ENCODE data around the gene LRRN1. TPM values are rescaled to one million over a fixed set of nuclear protein-coding genes. Genes with fewer than 3 reads are reported as not detected.
"Not testable (repeated sequence)": the region's sequence is repeated elsewhere in the genome, so short reads cannot be mapped to it uniquely, and the experiment has no call there.

LRRN1 gene
- polyA plus RNA-seq, 1 donor from 2014 or later, result 24.5 TPM

- H2AFZ ChIP-seq (ENCODE audit: low read depth, low read length), result no peak overlapping the region
- H3K9me3 ChIP-seq (ENCODE audit: low read length), result no peaks in the 10 kb centered on the region
- H3K9ac ChIP-seq (ENCODE audit: low read length), result no peak overlapping the region
- no peak overlapping the region for H3K4me3 ChIP-seq (ENCODE audit: low read length)
- no peak overlapping the region for H3K4me2 ChIP-seq (ENCODE audit: low read length)
- no peaks in the 10 kb centered on the region for H3K27me3 ChIP-seq (ENCODE audit: insufficient read depth, low read depth, low read length)
- H3K27ac ChIP-seq (ENCODE audit: low read length), result no peak overlapping the region
- H3K36me3 ChIP-seq (ENCODE audit: insufficient read depth, low read length), result peaks cover 7% of the 10 kb centered on the region
- H3K79me2 ChIP-seq (replicated peaks; ENCODE audit: insufficient read depth, low read length), result peaks cover 37% of the 10 kb centered on the region
- H3K9me2 ChIP-seq (ENCODE audit: insufficient read depth, low read length), result no peaks in the 10 kb centered on the region
- no peaks in the 10 kb centered on the region for H3F3A ChIP-seq (ENCODE audit: insufficient read depth, low read length, poor library complexity, severe bottlenecking)
- no peaks in the 10 kb centered on the region for H4K20me1 ChIP-seq (ENCODE audit: insufficient read depth)
- no peak for TF ChIP-seq EZH2 (IDR thresholded peaks at IDR 0.05; ENCODE audit: borderline replicate concordance, insufficient read depth, low read length, poor library complexity, severe bottlenecking)
Observed at GRCh38 chr3:3825035-3825434, 25.8 kb downstream of the LRRN1 start.

GRCh38 chr3:3826521-3826920, 27.3 kb downstream of the LRRN1 start:
- Histone ChIP-seq H3K27ac (ENCODE audit: low read length) (no peak overlapping the region), H3K27me3 (ENCODE audit: insufficient read depth, low read depth, low read length) (no peaks in the 10 kb centered on the region), H3K9me3 (ENCODE audit: low read length) (no peaks in the 10 kb centered on the region), H4K20me1 (ENCODE audit: insufficient read depth) (no peaks in the 10 kb centered on the region), H3K9me2 (ENCODE audit: insufficient read depth, low read length) (no peaks in the 10 kb centered on the region), H3K4me3 (ENCODE audit: low read length) (no peak overlapping the region), H3K36me3 (ENCODE audit: insufficient read depth, low read length) (peaks cover 7% of the 10 kb centered on the region), H3F3A (ENCODE audit: insufficient read depth, low read length, poor library complexity, severe bottlenecking) (no peaks in the 10 kb centered on the region), H2AFZ (ENCODE audit: low read depth, low read length) (no peak overlapping the region), H3K9ac (ENCODE audit: low read length) (no peak overlapping the region), H3K79me2 (replicated peaks; ENCODE audit: insufficient read depth, low read length) (peaks cover 26% of the 10 kb centered on the region), H3K4me2 (ENCODE audit: low read length) (no peak overlapping the region)
- TF ChIP-seq POLR2AphosphoS5 (IDR thresholded peaks at IDR 0.05) (no peak), EP300 (conservative IDR thresholded peaks at IDR 0.05; ENCODE audit: poor library complexity, severe bottlenecking) (no peak), SMC3 (conservative IDR thresholded peaks at IDR 0.05; ENCODE audit: poor library complexity) (no peak), RAD21 (conservative IDR thresholded peaks at IDR 0.05) (no peak), TAF1 (IDR thresholded peaks at IDR 0.05; ENCODE audit: low read depth) (no peak), EZH2 (IDR thresholded peaks at IDR 0.05; ENCODE audit: borderline replicate concordance, insufficient read depth, low read length, poor library complexity, severe bottlenecking) (no peak), MXI1 (conservative IDR thresholded peaks at IDR 0.05; ENCODE audit: poor library complexity, severe bottlenecking) (no peak), CTCF (IDR thresholded peaks at IDR 0.05; ENCODE audit: poor library complexity, severe bottlenecking) (no peak), REST (IDR thresholded peaks at IDR 0.05; ENCODE audit: borderline replicate concordance) (no peak)

- no peaks in the 10 kb centered on the region for H3K9me2 ChIP-seq (ENCODE audit: insufficient read depth, low read length)
- H3K79me2 ChIP-seq (replicated peaks; ENCODE audit: insufficient read depth, low read length), result peaks cover 23% of the 10 kb centered on the region
- H3K4me3 ChIP-seq (ENCODE audit: low read length), result no peak overlapping the region
- no peak overlapping the region for H2AFZ ChIP-seq (ENCODE audit: low read depth, low read length)
- H3F3A ChIP-seq (ENCODE audit: insufficient read depth, low read length, poor library complexity, severe bottlenecking), result no peaks in the 10 kb centered on the region
- H3K9me3 ChIP-seq (ENCODE audit: low read length), result no peaks in the 10 kb centered on the region
- TF ChIP-seq TAF1 (IDR thresholded peaks at IDR 0.05; ENCODE audit: low read depth) (no peak), POLR2AphosphoS5 (IDR thresholded peaks at IDR 0.05) (no peak), MXI1 (conservative IDR thresholded peaks at IDR 0.05; ENCODE audit: poor library complexity, severe bottlenecking) (no peak), CTCF (IDR thresholded peaks at IDR 0.05; ENCODE audit: poor library complexity, severe bottlenecking) (no peak)
- H4K20me1 ChIP-seq (ENCODE audit: insufficient read depth), result no peaks in the 10 kb centered on the region
- no peak overlapping the region for H3K27ac ChIP-seq (ENCODE audit: low read length)
- no peak overlapping the region for H3K4me2 ChIP-seq (ENCODE audit: low read length)
- H3K9ac ChIP-seq (ENCODE audit: low read length), result no peak overlapping the region
- no peaks in the 10 kb centered on the region for H3K27me3 ChIP-seq (ENCODE audit: insufficient read depth, low read depth, low read length)
- H3K36me3 ChIP-seq (ENCODE audit: insufficient read depth, low read length), result peaks cover 7% of the 10 kb centered on the region
Observed at GRCh38 chr3:3827111-3827510, 27.9 kb downstream of the LRRN1 start.

GRCh38 chr3:3828417-3828816, 29.2 kb downstream of the LRRN1 start:
- not testable (repeated sequence) for H3K4me2 ChIP-seq (ENCODE audit: low read length); H3K9me2 ChIP-seq (ENCODE audit: insufficient read depth, low read length); H3K27ac ChIP-seq (ENCODE audit: low read length); H3K36me3 ChIP-seq (ENCODE audit: insufficient read depth, low read length); H3K27me3 ChIP-seq (ENCODE audit: insufficient read depth, low read depth, low read length); H3K9ac ChIP-seq (ENCODE audit: low read length); H3F3A ChIP-seq (ENCODE audit: insufficient read depth, low read length, poor library complexity, severe bottlenecking); H2AFZ ChIP-seq (ENCODE audit: low read depth, low read length); H4K20me1 ChIP-seq (ENCODE audit: insufficient read depth); H3K4me3 ChIP-seq (ENCODE audit: low read length); H3K9me3 ChIP-seq (ENCODE audit: low read length)
- H3K79me2 ChIP-seq (replicated peaks; ENCODE audit: insufficient read depth, low read length), result peaks cover 15% of the 10 kb centered on the region

All from neural cell (in vitro differentiated cells).